Esophagus squamous epithelium (tissue), 4 donors: ENCODE measurements around the gene PRR5L.

Source experiments
- POLR2A ChIP-seq, 4 donors: fragments of 450-650 bp; IDR thresholded peaks; one replicate each; pipeline ENCODE4 v1.6.1; 2017; ENCODE audit warnings: antibody characterized with exemption in 4 of 4, mild to moderate bottlenecking in 4 of 4, moderate library complexity in 3 of 4
- TF ChIP-seq, protein P1 (sequence below), 6 experiments: fragments of 450-650 bp in 4 of 6; fragments of 200-600 bp in 2 of 6; sonication (generic) in 2 of 6; IDR thresholded peaks; one replicate each; pipeline ENCODE4 v1.5.1; 2016 to 2019; ENCODE audit warnings: antibody characterized with exemption in 6 of 6, mild to moderate bottlenecking in 4 of 6, moderate library complexity in 4 of 6

DNA sequence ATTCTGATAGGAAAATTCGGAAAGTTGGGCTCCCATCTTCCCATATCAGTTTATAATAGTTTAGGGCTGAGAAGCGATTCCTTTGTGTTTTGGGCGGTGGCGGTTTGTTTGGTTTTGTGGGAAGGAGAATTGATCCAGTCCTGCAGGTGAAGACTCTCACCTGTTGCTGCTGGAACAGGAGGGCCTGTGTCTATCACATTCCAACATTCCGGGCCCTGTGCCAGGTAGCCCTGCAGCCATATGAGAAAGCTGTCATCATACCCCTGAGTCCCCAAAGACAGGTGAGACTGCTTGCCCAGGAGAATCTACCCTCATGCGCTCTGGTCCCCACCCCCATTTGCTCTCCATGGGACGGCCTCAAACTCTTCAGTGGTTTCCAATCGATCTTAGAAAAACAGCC is 151.9 kb downstream of the PRR5L start:
- TF ChIP-seq, protein P1, sequence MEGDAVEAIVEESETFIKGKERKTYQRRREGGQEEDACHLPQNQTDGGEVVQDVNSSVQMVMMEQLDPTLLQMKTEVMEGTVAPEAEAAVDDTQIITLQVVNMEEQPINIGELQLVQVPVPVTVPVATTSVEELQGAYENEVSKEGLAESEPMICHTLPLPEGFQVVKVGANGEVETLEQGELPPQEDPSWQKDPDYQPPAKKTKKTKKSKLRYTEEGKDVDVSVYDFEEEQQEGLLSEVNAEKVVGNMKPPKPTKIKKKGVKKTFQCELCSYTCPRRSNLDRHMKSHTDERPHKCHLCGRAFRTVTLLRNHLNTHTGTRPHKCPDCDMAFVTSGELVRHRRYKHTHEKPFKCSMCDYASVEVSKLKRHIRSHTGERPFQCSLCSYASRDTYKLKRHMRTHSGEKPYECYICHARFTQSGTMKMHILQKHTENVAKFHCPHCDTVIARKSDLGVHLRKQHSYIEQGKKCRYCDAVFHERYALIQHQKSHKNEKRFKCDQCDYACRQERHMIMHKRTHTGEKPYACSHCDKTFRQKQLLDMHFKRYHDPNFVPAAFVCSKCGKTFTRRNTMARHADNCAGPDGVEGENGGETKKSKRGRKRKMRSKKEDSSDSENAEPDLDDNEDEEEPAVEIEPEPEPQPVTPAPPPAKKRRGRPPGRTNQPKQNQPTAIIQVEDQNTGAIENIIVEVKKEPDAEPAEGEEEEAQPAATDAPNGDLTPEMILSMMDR (IDR thresholded peaks at IDR 0.05): no peak
- TF ChIP-seq POLR2A (IDR thresholded peaks at IDR 0.05): no peak
